Caco-2 (cell line): ENCODE results near the gene DSG3. TPM values are rescaled to one million over a fixed set of nuclear protein-coding genes. Genes with fewer than 3 reads are reported as not detected.

ENCODE experiments used
- BruUV-seq: library from RNA; stranded (reverse); fragments of 400-500 nt; replicated peaks from 2 replicates; lab custom pipeline; 2021; lab: Mats Ljungman, UMichigan
- CTCF ChIA-PET: fragments of 300-600 bp; sonication (Branson Sonifier 250); formaldehyde crosslinking; loops from one replicate; lab custom pipeline; 2022; ENCODE audit warnings: antibody characterized with exemption; lab: Charles Lee
- POLR2A ChIA-PET: fragments of 300-600 bp; sonication (Branson Sonifier 250); formaldehyde crosslinking; loops from one replicate; lab custom pipeline; 2022; ENCODE audit warnings: antibody characterized with exemption; lab: Charles Lee
- DNase-seq, 2 experiments: peaks; one replicate each; pipeline versions ENCODE4 v3.0.0 to v3.0.0-alpha.2; 2020 to 2022
- H3K27me3 ChIP-seq: replicated peaks from 2 replicates; pipeline ENCODE4 v1.6.0; 2011; ENCODE audit warnings: low read length; ENCODE audit not compliant: control insufficient read depth, insufficient read depth
- H3K36me3 ChIP-seq: 2 replicates; pipeline ENCODE4 v1.5.1; 2011; ENCODE audit warnings: low read length; ENCODE audit not compliant: control insufficient read depth, insufficient read depth
- H3K4me1 ChIP-seq: fragments of 250-450 bp; sonication (Bioruptor Pico); 2 replicates; pipeline ENCODE4 v1.5.1; 2020; ENCODE audit warnings: mild to moderate bottlenecking
- H3K4me3 ChIP-seq: 2 replicates; pipeline ENCODE4 v1.5.1; 2011; ENCODE audit warnings: low read depth, mild to moderate bottlenecking, control low read depth, low read length
- H3K9me3 ChIP-seq: fragments of 250-450 bp; sonication (Bioruptor Pico); 2 replicates; pipeline ENCODE4 v1.5.1; 2020; ENCODE audit warnings: mild to moderate bottlenecking, moderate library complexity
- H3K27ac Mint-ChIP-seq: one replicate; pipeline ENCODE4 v1.8.0; 2022; ENCODE audit warnings: mixed read lengths; ENCODE audit not compliant: unreplicated experiment
- H3K27me3 Mint-ChIP-seq: one replicate; pipeline ENCODE4 v1.8.0; 2022; ENCODE audit warnings: mixed read lengths; ENCODE audit not compliant: insufficient read depth, unreplicated experiment
- H3K36me3 Mint-ChIP-seq: one replicate; pipeline ENCODE4 v1.8.0; 2022; ENCODE audit warnings: mild to moderate bottlenecking, mixed read lengths; ENCODE audit not compliant: insufficient read depth, unreplicated experiment
- H3K4me1 Mint-ChIP-seq: one replicate; pipeline ENCODE4 v1.8.0; 2022; ENCODE audit warnings: low read depth, mixed read lengths; ENCODE audit not compliant: unreplicated experiment
- H3K4me3 Mint-ChIP-seq: one replicate; pipeline ENCODE4 v1.8.0; 2022; ENCODE audit warnings: mild to moderate bottlenecking, moderate library complexity, mixed read lengths; ENCODE audit not compliant: unreplicated experiment
- H3K9me3 Mint-ChIP-seq: one replicate; pipeline ENCODE4 v1.8.0; 2022; ENCODE audit warnings: mixed read lengths; ENCODE audit not compliant: unreplicated experiment
- intact Hi-C: fragments of 100-400 bp; cut with micrococcal nuclease; formaldehyde crosslinking; loops from one replicate; pipeline ENCODE4 v1.10.0; 2022; ENCODE audit not compliant: unreplicated experiment
- total RNA-seq: library from RNA; stranded (reverse); gene quantifications from 2 replicates; pipeline ENCODE4 v1.2.3, GENCODE V29; 2022
- TF ChIP-seq, protein P1 (sequence below), 2 experiments: fragments of 200-600 bp in 1 of 2; IDR thresholded peaks; 1 replicate in 1 of 2; 2 replicates in 1 of 2; pipeline versions ENCODE4 v1.5.1 to v1.8.0; 2011 to 2022; ENCODE audit warnings: antibody characterized with exemption in 1 of 2, control low read depth in 1 of 2, inconsistent platforms in 1 of 2, low read depth in 1 of 2, low read length in 1 of 2, mild to moderate bottlenecking in 1 of 2, moderate library complexity in 1 of 2; ENCODE audit not compliant: insufficient read depth in 1 of 2, severe bottlenecking in 1 of 2, unreplicated experiment in 1 of 2

The DSG3 gene
- total RNA-seq, 1 experiment from 2014 or later = 0.14 TPM

GRCh38 chr18:31419457-31419932, 28.0 kb upstream of the DSG3 start:
- no peaks in the 10 kb centered on the region for H3K36me3 Mint-ChIP-seq
- intact Hi-C loops = no loop called here
- DNase-seq = no peak
- POLR2A ChIA-PET = no interaction called here
- Histone ChIP-seq H3K36me3 (no peaks in the 10 kb centered on the region), H3K4me3 (no peak overlapping the region), H3K9me3 (no peaks in the 10 kb centered on the region), H3K27me3 (no peaks in the 10 kb centered on the region), H3K4me1 (no peaks in the 10 kb centered on the region)
- no TSS peak for BruUV-seq
- TF ChIP-seq, protein P1, sequence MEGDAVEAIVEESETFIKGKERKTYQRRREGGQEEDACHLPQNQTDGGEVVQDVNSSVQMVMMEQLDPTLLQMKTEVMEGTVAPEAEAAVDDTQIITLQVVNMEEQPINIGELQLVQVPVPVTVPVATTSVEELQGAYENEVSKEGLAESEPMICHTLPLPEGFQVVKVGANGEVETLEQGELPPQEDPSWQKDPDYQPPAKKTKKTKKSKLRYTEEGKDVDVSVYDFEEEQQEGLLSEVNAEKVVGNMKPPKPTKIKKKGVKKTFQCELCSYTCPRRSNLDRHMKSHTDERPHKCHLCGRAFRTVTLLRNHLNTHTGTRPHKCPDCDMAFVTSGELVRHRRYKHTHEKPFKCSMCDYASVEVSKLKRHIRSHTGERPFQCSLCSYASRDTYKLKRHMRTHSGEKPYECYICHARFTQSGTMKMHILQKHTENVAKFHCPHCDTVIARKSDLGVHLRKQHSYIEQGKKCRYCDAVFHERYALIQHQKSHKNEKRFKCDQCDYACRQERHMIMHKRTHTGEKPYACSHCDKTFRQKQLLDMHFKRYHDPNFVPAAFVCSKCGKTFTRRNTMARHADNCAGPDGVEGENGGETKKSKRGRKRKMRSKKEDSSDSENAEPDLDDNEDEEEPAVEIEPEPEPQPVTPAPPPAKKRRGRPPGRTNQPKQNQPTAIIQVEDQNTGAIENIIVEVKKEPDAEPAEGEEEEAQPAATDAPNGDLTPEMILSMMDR (IDR thresholded peaks at IDR 0.05; ENCODE audit: insufficient read depth in 1 of 2, low read depth in 1 of 2, low read length in 1 of 2, severe bottlenecking in 1 of 2, unreplicated experiment in 1 of 2) = no peak
- CTCF ChIA-PET = no interaction called here
- peaks cover 7% of the 10 kb centered on the region for H3K4me1 Mint-ChIP-seq
- no peaks in the 10 kb centered on the region for H3K9me3 Mint-ChIP-seq
- H3K27ac Mint-ChIP-seq = no peak overlapping the region
- H3K4me3 Mint-ChIP-seq = no peak overlapping the region
- no peaks in the 10 kb centered on the region for H3K27me3 Mint-ChIP-seq

- Mint-ChIP-seq H3K4me3 (no peak overlapping the region), H3K27ac (no peak overlapping the region)
These were observed 27.5 kb upstream of the DSG3 start for GRCh38 chr18:31420032-31420431.

DNA sequence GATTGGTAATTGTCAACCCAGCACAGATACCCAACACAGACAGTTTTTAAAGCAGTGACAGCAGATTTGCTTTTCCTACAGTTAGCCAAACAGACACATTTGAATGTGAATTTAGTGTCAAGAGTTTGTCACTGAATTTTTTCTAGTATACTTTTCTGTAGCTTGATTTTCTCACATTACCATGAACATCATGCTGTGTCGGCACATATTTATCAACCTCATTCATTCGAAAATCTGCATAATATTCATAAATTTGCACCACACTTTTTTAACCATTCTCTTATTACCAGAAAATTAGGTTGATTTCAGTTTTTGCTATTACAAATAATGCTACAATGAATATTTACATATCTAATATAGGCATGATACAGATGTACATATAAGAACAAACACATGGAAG, 27.0 kb upstream of the DSG3 start:
- Histone ChIP-seq H3K27me3 (no peaks in the 10 kb centered on the region), H3K36me3 (no peaks in the 10 kb centered on the region), H3K9me3 (no peaks in the 10 kb centered on the region), H3K4me1 (no peaks in the 10 kb centered on the region), H3K4me3 (no peak overlapping the region)
- ChIA-PET CTCF (interaction anchor here (0.6 kb wide), 1 partner anchor 16 kb away, joined by 3 read pairs; no protein-coding TSS in a partner anchor), POLR2A (no interaction called here)
- Mint-ChIP-seq H3K27me3 (no peaks in the 10 kb centered on the region), H3K4me3 (no peak overlapping the region), H3K9me3 (no peaks in the 10 kb centered on the region), H3K36me3 (no peaks in the 10 kb centered on the region), H3K4me1 (peaks cover 7% of the 10 kb centered on the region), H3K27ac (no peak overlapping the region)
- DNase-seq = no peak
- TF ChIP-seq, protein P1 (IDR thresholded peaks at IDR 0.05; ENCODE audit: insufficient read depth in 1 of 2, low read depth in 1 of 2, low read length in 1 of 2, severe bottlenecking in 1 of 2, unreplicated experiment in 1 of 2) = no peak
- BruUV-seq = no TSS peak
- intact Hi-C loops = no loop called here

More at GRCh38 chr18:31420032-31420431, 27.5 kb upstream of the DSG3 start:
- H3K36me3 ChIP-seq = no peaks in the 10 kb centered on the region
- intact Hi-C loops = no loop called here
- no peaks in the 10 kb centered on the region for H3K4me1 ChIP-seq
- TF ChIP-seq, protein P1 (IDR thresholded peaks at IDR 0.05; ENCODE audit: insufficient read depth in 1 of 2, low read depth in 1 of 2, low read length in 1 of 2, severe bottlenecking in 1 of 2, unreplicated experiment in 1 of 2) = no peak
- no peaks in the 10 kb centered on the region for H3K27me3 ChIP-seq
- ChIA-PET POLR2A (no interaction called here), CTCF (interaction anchor here (0.6 kb wide), 1 partner anchor 15 kb away, joined by 3 read pairs; no protein-coding TSS in a partner anchor)
- BruUV-seq = no TSS peak
- DNase-seq = no peak
- no peak overlapping the region for H3K4me3 ChIP-seq
- Mint-ChIP-seq H3K36me3 (no peaks in the 10 kb centered on the region), H3K4me1 (peaks cover 7% of the 10 kb centered on the region), H3K9me3 (no peaks in the 10 kb centered on the region), H3K27me3 (no peaks in the 10 kb centered on the region)
- H3K9me3 ChIP-seq = no peaks in the 10 kb centered on the region
